Astrocyte (in vitro differentiated cells and primary cell): ENCODE measurements around the gene KCND2. TPM values are rescaled to one million over a fixed set of nuclear protein-coding genes. Genes with fewer than 3 reads are reported as not detected.

Experiments used
- DNase-seq: peaks from one replicate; pipeline ENCODE4 v3.0.0-alpha.2; 2010; ENCODE audit warnings: low read depth
- FAIRE-seq: peaks from 2 replicates; lab custom pipeline; 2011; peaks lifted over from hg19 to GRCh38; lab: Jason Lieb, UNC
- H2AFZ ChIP-seq: 2 replicates; pipeline ENCODE4 v1.6.0; 2012; ENCODE audit warnings: low read depth, low read length, inconsistent platforms
- H3K27ac ChIP-seq: 2 replicates; pipeline ENCODE4 v1.5.1; 2011; ENCODE audit warnings: low read depth, low read length, inconsistent platforms
- H3K27me3 ChIP-seq: 2 replicates; pipeline ENCODE4 v1.6.0; 2011; ENCODE audit warnings: low read length, inconsistent platforms; ENCODE audit not compliant: insufficient read depth
- H3K36me3 ChIP-seq: 2 replicates; pipeline ENCODE4 v1.5.1; 2011; ENCODE audit warnings: low read length, inconsistent platforms; ENCODE audit not compliant: insufficient read depth
- H3K4me1 ChIP-seq: 2 replicates; pipeline ENCODE4 v1.5.1; 2011; ENCODE audit warnings: low read length, inconsistent platforms; ENCODE audit not compliant: insufficient read depth
- H3K4me2 ChIP-seq: 2 replicates; pipeline ENCODE4 v1.6.0; 2012; ENCODE audit warnings: low read length, inconsistent platforms
- H3K4me3 ChIP-seq: 2 replicates; pipeline ENCODE4 v1.5.1; 2011; ENCODE audit warnings: low read depth, mild to moderate bottlenecking, low read length, inconsistent platforms; ENCODE audit not compliant: insufficient read depth
- H3K79me2 ChIP-seq: 2 replicates; pipeline ENCODE4 v1.6.0; 2012; ENCODE audit warnings: mild to moderate bottlenecking, low read length, inconsistent platforms; ENCODE audit not compliant: insufficient read depth
- H3K9ac ChIP-seq: 2 replicates; pipeline ENCODE4 v1.6.0; 2012; ENCODE audit warnings: mild to moderate bottlenecking, low read length, inconsistent platforms
- H3K9me3 ChIP-seq: 2 replicates; pipeline ENCODE4 v1.5.1; 2012; ENCODE audit warnings: low read depth, mild to moderate bottlenecking, low read length, inconsistent platforms; ENCODE audit not compliant: insufficient read depth
- H4K20me1 ChIP-seq: 2 replicates; pipeline ENCODE4 v1.6.0; 2012; ENCODE audit warnings: low read length, inconsistent platforms; ENCODE audit not compliant: insufficient read depth
- H3K27ac Mint-ChIP-seq: one replicate; pipeline ENCODE4 v1.8.0; 2021; ENCODE audit warnings: mild to moderate bottlenecking, mixed read lengths; ENCODE audit not compliant: unreplicated experiment
- H3K27me3 Mint-ChIP-seq: one replicate; pipeline ENCODE4 v1.8.0; 2021; ENCODE audit warnings: low read depth, mixed read lengths; ENCODE audit not compliant: unreplicated experiment
- H3K36me3 Mint-ChIP-seq: one replicate; pipeline ENCODE4 v1.8.0; 2021; ENCODE audit warnings: low read depth, mixed read lengths; ENCODE audit not compliant: unreplicated experiment
- H3K4me1 Mint-ChIP-seq: one replicate; pipeline ENCODE4 v1.8.0; 2021; ENCODE audit warnings: low read depth, mixed read lengths; ENCODE audit not compliant: unreplicated experiment
- H3K4me3 Mint-ChIP-seq: one replicate; pipeline ENCODE4 v1.8.0; 2021; ENCODE audit warnings: mild to moderate bottlenecking, moderate library complexity, mixed read lengths; ENCODE audit not compliant: unreplicated experiment
- H3K9me3 Mint-ChIP-seq: one replicate; pipeline ENCODE4 v1.8.0; 2021; ENCODE audit warnings: mild to moderate bottlenecking, mixed read lengths; ENCODE audit not compliant: unreplicated experiment
- CTCF ChIP-seq: IDR thresholded peaks from 2 replicates; pipeline ENCODE4 v1.5.1; 2011; ENCODE audit warnings: low read depth, mild to moderate bottlenecking, inconsistent platforms, low read length, moderate library complexity; ENCODE audit not compliant: insufficient read depth
- EZH2 ChIP-seq: IDR thresholded peaks from 2 replicates; pipeline ENCODE4 v1.6.1; 2012; ENCODE audit warnings: mild to moderate bottlenecking, low read length, inconsistent platforms; ENCODE audit not compliant: insufficient read depth
- total RNA-seq: library from RNA; stranded (reverse); gene quantifications from 2 replicates; pipeline ENCODE4 v1.2.1, GENCODE V29; 2021

Gene KCND2
- total RNA-seq, 1 donor from 2014 or later = 0.30 TPM

GRCh38 chr7:120272261-120272660, 714 bp upstream of the KCND2 start:
- no peaks in the 10 kb centered on the region for H3K36me3 Mint-ChIP-seq

GRCh38 chr7:120273476-120273975, 551 bp downstream of the KCND2 start:
- Mint-ChIP-seq H3K27ac (peak overlapping the region; percentile 81), H3K4me3 (peak overlapping the region; percentile 95), H3K27me3 (peaks cover 22% of the 10 kb centered on the region), H3K36me3 (no peaks in the 10 kb centered on the region), H3K4me1 (peaks cover 2% of the 10 kb centered on the region), H3K9me3 (no peaks in the 10 kb centered on the region)
- Histone ChIP-seq H3K4me1 (peaks cover 4% of the 10 kb centered on the region), H3K27ac (no peak overlapping the region), H3K9ac (peak overlapping the region; percentile 66), H2AFZ (peak overlapping the region; percentile 87), H3K4me3 (peak overlapping the region; percentile 73), H3K9me3 (no peaks in the 10 kb centered on the region), H4K20me1 (no peaks in the 10 kb centered on the region), H3K27me3 (peaks cover 2% of the 10 kb centered on the region), H3K4me2 (peak overlapping the region; percentile 99), H3K36me3 (no peaks in the 10 kb centered on the region), H3K79me2 (no peaks in the 10 kb centered on the region)
- FAIRE-seq = no peak
- TF ChIP-seq EZH2 (peak; percentile 19), CTCF (no peak)
- DNase-seq = peak; percentile 9

More at GRCh38 chr7:120272261-120272660, 714 bp upstream of the KCND2 start:
- Mint-ChIP-seq H3K4me1 (peaks cover 2% of the 10 kb centered on the region), H3K4me3 (peak overlapping the region; percentile 92), H3K27ac (no peak overlapping the region), H3K27me3 (peaks cover 22% of the 10 kb centered on the region), H3K9me3 (no peaks in the 10 kb centered on the region)
- Histone ChIP-seq H3K36me3 (no peaks in the 10 kb centered on the region), H3K9ac (peak overlapping the region; percentile 61), H3K4me3 (peak overlapping the region; percentile 76), H2AFZ (peak overlapping the region; percentile 86), H3K79me2 (no peaks in the 10 kb centered on the region), H3K4me2 (peak overlapping the region; percentile 99), H3K27me3 (peaks cover 2% of the 10 kb centered on the region), H3K9me3 (no peaks in the 10 kb centered on the region), H3K4me1 (peaks cover 4% of the 10 kb centered on the region), H3K27ac (no peak overlapping the region), H4K20me1 (no peaks in the 10 kb centered on the region)
- FAIRE-seq = peak; percentile 52
- TF ChIP-seq CTCF (peak; percentile 79), EZH2 (no peak)
- peak; percentile 33 for DNase-seq

- no peaks in the 10 kb centered on the region for H3K36me3 Mint-ChIP-seq
- DNase-seq (no peak), FAIRE-seq (no peak)
- no peaks in the 10 kb centered on the region for H3K9me3 ChIP-seq
- H3K79me2 ChIP-seq = no peaks in the 10 kb centered on the region
- H2AFZ ChIP-seq = no peak overlapping the region
- TF ChIP-seq EZH2 = no peak
- TF ChIP-seq CTCF = no peak
- H3K4me3 Mint-ChIP-seq = peak overlapping the region; percentile 95
- peaks cover 22% of the 10 kb centered on the region for H3K27me3 Mint-ChIP-seq
- no peak overlapping the region for H3K9ac ChIP-seq
- no peaks in the 10 kb centered on the region for H4K20me1 ChIP-seq
- peaks cover 2% of the 10 kb centered on the region for H3K27me3 ChIP-seq
- no peak overlapping the region for H3K4me2 ChIP-seq
- H3K27ac Mint-ChIP-seq = no peak overlapping the region
- peaks cover 4% of the 10 kb centered on the region for H3K4me1 ChIP-seq
- H3K9me3 Mint-ChIP-seq = no peaks in the 10 kb centered on the region
- no peaks in the 10 kb centered on the region for H3K36me3 ChIP-seq
- H3K4me1 Mint-ChIP-seq = peaks cover 2% of the 10 kb centered on the region
- no peak overlapping the region for H3K27ac ChIP-seq
- H3K4me3 ChIP-seq = no peak overlapping the region
These were observed 1.5 kb downstream of the KCND2 start for GRCh38 chr7:120274482-120274881.
